NCI-H748 (cell line): ENCODE measurements around the gene CRYBA2.
A peak's percentile ranks its signal among the peaks of the same experiment; 100 is the strongest.

Experiments used
- DNase-seq: peaks from one replicate; lab custom pipeline; 2025; ENCODE audit not compliant: unreplicated experiment; lab: John Stamatoyannopoulos, UW

Gene CRYBA2

DNA sequence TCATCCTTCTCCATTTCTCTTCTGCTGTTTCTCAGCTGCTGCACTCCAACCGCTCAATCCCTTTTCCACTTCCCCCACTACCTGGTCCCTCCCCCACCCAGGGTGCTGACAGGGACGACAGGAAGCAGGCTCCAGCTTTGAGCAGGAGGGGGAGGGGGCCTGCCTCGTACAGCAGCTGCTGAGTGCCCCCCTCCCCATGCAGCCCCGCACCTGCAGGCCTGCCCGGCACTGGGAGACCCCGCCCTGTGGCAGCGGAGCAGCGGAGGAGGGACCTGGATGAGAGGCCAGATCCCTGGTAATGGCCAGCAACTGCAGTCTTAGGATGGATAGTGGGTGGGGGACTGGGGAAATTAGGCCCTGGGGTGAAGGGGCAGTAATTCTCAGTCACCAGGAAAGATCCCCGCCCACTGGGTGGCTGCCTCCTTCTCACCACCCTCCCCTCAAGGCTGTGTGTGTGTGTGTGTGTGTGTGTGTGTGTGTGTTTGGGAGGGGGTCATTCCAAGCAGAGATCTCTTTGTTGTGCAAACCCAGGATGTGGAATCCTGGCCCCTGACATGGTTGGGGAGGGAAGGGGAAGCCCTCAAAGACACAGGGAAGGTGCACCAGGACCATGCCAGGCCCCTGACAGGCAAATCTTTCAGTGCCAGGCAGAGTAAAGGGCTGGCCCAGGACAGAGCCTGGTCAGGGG, 6.8 kb upstream of the CRYBA2 start:
- DNase-seq, result peak; percentile 96

DNA sequence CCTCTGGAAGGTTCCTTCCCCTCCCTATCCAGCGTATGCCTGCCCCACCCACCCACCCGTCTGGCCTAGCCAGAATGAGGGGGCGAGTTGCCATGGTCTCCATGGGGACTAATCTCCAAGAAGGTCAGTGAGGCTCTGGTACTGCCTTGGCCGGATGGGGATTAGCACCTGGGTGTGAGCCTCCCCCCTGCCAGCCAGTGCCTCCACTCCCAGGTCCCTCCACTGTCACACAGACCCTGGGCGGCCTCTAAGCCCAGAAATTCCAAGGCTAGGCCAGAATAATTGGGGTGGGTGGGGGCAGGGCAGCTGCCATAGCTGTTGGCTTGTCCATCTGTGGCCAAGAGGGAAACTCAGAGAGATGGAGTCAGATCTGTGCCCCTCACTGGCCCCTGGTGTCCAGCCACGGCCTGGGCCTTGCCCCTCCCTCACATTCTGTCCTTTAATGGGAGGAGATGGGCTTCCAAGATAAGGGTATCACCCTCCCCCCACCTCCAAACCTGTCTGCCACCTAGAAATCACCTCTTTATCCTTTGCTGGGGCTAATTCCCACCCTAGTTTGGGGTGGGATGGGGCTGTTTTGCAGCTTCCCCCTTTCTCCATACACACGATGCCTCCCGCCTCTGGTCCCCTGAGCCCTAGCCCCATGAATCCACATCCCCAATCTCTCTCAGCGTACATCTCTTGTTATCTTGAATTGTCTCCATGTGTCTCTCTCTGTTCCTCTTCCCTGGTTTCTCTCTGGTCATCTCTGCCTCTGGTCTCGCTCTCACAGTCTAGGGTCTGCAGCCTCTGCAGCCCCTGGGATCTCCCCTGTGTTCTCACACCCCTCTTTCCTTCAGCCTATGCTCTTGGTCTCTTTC, 6.0 kb upstream of the CRYBA2 start:
- peak; percentile 37 for DNase-seq

DNA sequence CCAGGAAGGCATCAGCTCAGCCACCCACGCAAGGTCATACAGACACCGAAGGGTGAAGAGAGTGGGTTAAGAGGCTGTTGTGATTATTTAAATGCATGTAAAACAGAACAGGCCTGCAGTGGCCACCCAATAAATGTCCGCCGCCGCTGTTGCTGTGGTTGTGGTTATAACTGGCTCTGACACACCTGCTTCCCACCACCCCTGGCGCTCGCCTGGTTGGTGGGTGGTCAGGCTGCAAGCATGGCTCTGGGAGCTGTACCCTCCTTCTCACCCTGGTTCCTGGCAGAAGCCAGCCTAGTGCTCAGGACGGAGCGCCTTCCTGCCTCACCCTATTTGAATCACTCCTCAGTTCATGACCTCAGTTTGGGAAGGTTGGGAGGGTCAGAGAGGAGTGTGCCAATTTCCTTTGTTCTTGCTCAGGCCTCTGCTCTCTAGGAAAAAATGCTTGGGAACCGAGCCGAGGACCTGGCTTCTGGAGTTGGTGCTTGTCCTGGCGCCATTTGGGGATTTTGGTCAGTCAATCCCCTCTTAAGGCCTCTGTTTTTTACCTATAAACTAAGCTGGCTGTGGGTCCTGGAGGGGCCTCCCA, 5.3 kb upstream of the CRYBA2 start:
- DNase-seq, result peak; percentile 33

DNA sequence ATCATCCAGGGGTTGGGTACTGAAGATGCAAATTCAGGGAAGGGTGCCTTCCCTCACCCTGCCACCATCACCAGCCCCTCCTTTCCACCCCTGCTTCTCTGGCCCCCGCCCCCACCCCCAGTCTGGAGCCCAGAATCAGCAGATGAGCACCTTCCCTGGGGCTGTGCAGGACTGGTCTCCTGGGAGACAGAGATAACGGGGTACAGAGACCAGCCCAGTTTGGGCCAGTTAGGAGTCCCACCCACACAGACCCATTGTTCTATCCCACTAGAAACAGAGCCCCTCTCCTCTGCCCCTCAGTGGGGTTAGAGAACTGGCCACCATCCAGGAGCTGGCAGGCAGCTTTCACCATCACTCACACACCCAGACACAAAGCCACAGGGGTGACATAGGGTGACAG, 4.5 kb upstream of the CRYBA2 start:
- peak; percentile 46 for DNase-seq

DNA sequence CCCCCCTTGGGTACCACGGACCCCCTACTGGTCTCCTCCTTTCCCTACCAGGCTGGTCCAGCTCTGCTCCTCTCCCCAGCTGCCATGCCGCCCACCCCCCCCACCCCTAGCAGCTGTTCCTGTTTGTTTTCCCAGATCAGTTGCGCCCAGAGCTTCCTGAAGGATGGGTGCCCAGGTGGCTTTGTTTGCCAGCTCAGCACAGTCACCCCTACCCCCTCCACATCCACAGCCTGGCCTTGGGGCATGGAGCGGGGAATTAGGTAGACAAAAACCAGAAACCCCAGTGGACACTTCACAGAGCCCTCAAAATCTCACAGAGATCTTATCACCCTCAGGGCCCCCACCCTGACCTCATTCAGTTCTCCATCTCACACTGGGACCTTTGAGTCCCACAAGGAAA, 3.7 kb upstream of the CRYBA2 start:
- DNase-seq, result peak; percentile 82

DNA sequence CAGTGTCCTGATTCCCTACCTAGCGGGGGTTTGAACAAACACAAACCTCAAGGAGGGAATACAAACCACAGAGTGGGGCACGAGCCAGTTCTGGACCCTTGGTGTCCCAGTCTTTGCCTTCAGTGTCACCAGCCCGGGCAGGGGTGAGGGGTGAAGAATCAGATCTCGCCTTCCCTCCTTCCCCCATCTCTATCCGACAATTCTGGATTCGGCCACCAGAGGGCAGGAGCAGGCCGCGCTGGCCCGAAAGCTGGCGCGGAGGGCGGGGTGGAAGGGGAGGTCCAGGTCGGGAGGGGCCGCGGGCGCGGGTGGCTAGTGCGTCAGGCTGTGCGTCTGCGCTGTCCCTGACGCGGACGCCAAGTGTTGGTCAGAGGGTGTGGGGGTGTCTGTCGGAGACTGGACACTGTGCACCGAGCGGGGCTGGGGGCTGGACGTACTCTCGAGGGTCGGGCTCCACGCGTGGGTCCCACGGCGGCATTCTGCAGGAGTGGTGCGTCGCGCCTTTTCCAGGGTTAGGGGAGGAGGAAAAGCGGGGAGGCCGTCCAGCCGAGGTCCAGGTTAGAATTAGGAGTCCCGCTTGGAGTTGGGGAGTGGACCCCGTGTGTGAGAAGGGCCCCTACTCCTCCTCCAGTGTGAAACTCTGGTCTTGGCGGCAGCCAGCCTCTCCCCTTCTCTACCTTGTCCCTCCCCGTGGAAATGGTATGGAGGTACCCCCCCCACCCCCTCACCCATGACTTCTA, 2.9 kb upstream of the CRYBA2 start:
- peak; percentile 93 for DNase-seq

DNA sequence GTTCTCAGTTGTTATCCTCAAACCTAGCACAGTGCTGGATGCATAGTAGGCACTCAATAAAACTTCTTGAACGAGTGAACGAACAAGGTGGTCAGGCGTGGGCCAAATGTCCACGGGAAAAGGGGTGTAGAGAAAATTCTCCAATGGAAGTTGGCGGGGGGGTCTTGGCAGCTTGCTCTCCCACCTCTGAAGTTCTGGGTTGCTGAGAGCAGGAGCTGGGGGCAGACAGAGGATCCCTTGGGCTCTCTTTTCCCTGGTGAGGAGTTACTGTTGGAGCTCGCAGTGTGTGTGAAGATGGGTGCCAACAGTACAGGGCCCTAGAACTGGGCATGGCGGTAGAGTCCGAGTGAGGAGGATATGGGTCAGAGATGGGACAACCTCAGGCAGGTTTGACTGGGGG, 2.3 kb upstream of the CRYBA2 start:
- DNase-seq, result no peak

DNA sequence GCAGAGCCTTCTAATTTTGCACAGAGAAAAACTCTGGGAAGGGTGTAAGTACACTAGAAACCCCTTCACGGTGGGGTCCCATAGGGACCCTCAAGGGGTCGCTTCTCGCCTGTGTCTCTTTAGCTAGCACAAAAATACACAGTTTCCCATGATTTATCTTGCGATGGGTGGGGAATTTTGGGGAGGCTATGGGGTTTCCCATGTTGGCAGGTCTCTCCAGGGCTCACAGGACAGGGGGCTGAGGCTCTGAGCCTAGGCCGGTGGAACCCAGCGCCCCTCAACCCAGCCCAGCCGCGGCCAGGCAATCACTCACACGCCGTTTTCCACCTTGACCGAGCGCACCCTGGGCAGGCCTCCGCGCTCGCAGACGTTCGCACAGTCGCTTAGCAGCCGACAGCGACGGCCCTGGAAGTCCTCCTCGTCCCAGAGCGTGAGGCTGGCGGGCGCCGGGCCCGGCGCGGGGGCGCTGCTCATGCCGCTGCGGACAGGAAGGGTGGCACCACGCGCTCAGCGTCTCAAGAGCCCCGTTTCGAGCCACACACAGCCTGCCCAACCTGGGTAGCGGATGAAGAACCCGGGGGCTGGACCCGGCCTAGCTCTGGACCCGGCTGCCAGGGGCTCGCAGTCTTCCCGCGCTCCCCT, 398 bp downstream of the CRYBA2 start:
- DNase-seq, result peak; percentile 83

DNA sequence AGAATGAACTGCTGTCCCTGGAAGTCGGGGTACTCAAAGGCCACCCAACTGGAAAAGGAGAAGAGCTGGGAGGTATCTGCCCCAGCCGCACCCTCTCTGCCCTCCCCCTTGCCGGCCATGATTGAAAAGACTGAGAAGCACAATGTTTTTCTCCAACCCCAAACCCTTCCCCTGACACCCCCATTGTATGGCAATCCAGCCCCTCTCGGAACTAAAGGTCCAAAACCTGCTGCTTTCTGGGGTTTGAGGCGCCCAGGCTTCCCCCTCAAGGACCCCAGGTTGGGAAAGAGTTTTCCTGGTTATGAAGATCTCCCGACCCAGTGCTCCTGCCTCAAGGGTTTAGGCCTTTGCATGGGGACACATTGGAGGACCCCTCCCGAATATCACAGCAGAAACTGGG, 1.0 kb downstream of the CRYBA2 start:
- DNase-seq, result no peak

DNA sequence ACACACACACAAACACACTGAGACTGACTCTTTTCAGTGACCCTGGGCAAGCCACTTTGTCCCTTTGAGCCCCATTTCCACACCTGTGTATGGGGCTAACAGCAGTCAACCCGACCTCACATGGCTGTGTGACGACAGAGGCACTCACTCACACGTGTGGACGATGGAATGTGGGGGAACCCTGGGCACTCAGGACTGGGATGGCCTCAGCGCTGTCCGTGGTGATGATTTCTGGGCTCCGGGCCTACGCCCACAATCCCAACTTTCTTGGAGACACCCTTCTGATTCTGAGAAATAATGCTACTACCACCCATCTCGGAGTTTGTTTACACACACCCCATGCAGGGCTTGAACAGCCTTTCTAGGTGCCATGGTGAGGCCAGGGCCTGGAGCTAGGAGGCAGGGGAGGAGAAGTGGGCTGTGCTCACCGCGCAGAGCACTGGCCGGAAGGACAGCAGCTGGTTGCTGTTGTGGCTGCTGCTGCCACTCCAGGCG, 1.5 kb downstream of the CRYBA2 start:
- DNase-seq, result no peak

DNA sequence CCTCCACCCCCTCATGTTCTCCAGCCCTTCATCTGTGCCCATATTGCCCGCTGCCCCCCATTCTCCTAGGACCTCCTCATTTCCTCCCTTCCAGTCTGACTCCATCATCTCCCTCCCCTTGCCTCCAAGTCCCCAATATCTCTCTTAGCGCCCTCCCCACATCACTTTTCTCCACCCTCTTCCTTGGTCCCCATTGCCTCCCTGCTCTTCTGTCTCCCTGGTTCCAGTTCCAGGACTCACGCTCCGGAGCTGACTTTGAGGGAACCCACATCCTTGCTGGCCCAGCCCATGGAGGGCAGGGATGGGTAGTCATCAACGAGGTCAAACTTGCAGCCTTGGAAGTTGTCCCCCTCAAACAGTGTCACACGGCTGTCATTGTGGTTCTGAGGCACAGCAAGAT, 2.6 kb downstream of the CRYBA2 start:
- no peak for DNase-seq

DNA sequence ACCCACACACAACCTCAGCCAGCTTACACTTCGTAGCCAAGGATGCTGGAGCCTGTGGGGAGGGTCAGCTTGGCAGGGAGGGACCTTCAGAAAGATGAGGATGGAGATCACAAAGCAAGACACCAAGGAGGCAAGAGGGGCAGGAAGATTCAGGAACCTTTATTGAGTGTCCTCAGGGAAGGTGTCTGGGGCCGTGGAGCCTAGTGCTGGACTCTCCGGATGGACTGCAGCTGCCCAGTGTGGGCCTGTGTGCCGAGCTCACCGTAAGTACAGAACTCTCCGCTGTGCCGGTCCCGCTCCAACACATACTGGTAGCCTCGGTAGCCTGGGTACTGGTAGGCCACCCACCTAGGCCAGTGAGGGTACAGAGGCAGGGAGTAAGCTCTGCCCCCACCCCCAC, 3.2 kb downstream of the CRYBA2 start:
- no peak for DNase-seq

DNA sequence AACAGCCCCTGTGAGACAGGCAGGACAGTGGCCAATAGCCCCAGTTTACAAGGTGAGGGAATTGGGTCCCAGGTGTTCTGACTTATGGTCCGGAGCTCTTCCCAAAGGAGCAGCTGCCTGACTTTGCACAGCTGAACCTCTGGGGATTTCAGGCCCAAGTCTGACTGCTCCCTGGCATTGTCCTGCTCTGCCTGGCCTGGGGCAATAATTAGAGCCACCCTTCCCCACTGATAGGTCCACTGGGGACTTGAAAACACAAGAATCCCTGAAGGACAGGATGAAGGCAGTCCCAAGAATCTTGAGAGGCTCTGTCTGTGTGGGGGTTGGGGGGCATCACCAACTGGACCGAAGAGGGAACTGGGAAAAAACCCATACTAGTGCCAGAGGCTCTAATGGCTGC, 4.6 kb downstream of the CRYBA2 start:
- no peak for DNase-seq

DNA sequence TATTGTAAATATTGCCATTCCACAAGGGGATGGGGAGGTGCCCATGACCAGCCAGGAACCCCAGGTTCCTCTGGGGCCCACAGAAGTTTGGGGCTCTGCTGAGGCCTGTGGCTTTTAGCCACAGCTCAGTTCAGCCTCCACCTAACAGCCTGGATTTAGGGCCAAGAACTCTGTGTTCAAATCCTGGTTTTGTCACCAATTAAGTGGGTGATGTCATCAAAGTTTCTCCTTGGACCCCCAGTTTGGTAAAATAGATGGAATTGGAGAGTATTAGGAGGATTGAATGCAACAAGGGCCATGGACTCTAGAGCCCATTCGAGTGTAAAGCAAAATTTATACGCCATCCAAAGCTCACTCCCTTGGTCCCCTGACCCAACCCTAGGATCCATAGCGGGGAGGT, 5.1 kb downstream of the CRYBA2 start:
- no peak for DNase-seq

DNA sequence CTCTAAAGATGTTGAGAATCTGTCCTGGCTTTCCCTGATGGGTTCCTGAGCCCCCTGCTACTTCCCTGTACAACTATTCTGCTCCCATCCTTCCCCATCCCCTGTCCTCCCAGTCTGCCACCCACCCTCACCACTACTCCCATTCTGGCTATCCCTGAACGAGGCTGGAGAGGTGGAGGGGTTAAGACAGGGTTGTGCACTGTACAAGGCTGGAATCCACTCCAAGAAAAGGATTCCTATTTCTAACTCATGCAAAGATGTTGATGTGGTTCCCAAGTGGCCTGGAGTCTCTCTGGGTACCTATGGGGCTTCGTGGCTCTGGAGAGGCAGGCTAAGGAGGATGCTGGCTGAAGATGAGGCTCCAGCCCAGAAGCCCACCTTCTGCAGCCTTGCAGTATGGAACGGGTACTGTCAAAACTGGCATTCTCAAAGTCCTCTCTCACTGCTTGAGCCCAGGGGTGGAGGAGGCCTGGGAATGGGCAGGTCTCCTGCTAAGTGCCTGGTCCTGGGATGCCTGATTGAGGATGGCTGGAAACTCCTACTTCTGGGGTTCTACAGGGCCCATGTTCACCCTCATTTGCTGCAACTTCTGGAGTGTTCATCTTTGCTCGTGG, 7.0 kb downstream of the CRYBA2 start:
- no peak for DNase-seq

DNA sequence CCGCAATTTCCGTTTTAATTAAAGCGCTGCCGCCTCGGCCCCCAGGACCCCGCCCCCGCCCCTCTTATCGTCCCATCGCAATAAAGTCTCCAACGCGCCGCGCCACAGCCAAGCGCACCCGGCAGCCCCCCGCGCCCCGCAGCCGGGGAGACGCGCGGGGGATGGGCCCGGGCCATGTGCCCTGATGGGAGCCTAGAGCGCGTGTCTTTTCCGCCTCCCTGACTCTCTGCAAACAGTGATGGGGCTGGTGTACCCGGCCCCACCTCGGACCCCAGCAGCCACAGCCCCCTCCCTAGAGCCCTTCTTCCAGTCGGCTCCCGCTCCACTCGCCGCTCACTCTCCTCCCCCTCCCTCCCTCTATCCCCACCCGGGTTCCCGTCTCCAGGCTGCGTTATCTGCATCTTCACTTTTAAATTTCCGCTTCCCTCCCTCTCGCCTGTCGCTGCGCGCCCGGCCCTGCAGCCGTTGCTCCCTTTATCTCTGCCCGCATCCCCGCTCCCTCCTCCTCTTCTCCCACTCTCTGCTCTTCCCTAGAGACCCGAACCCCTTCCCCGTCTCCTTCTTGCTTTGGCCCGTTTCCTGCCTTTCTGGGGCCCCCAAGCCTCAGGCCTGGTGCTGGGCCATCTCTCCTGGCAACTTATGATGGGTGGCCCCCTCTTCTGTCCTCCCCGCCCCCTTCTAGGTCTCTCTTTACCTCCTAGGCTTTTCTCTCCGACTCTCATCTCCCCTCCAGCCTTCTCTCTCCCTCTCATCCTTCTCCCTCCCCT, 7.7 kb downstream of the CRYBA2 start:
- peak; percentile 29 for DNase-seq

DNA sequence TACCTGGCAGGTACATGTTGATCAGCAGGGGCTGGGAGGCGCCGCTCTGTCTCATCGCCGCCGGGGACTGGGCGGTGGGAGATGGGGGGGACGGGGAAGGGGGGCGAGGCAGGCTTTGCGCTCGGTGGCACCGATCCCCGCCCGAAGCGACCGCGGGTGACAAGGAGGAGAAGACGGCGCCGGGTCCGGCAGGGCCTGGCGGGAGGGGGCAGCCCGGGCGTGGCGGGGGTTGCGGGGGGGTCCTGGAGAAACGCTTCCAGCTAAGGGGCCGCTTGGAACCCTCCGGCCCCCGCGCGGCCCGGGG, 8.2 kb downstream of the CRYBA2 start, which contains the start of gene FEV:
Gene FEV, minus strand, starts transcription at position 164 of the 304 bp plus-strand sequence. Its CDS starts 109 bp downstream, at position 55.
- peak; percentile 68 for DNase-seq

DNA sequence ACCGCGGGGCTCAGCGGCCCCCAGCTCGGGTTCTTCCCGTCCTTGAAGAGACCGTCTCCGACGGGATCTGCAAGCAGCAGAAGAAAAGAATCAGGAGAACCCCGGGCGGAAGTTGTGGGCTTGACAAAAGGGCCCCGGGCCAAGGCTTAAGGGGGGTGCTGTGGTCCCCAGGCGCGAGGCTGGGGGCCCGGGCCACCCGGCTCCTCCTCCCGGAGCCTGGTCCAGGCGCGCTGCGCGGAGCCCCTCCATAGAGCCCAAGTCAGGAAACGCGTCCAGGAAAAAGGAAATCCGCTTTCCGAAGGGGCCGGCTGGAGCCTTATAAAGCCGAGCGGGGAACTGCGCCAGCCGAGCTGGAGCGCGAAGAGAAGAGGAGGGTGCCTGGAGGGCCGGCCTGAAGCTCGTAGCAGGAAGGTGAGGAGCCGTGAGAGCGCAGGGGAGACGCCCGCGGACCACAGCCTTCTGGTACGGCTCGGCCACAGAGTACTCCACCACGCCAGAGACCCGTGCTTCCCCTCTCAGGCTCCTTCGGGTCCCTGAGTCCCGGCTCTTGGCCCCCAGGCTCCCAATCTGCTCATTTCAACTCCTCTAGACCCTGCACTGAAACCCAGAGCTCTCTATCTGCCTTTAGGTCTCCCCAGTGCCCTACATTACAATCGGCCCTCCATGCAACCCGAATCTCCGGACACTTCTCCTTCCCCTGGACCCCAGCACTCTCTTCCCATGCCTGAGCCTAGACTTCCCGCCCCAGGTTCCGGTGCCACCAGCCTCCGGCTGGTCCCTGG, 8.8 kb downstream of the CRYBA2 start:
- peak; percentile 61 for DNase-seq

DNA sequence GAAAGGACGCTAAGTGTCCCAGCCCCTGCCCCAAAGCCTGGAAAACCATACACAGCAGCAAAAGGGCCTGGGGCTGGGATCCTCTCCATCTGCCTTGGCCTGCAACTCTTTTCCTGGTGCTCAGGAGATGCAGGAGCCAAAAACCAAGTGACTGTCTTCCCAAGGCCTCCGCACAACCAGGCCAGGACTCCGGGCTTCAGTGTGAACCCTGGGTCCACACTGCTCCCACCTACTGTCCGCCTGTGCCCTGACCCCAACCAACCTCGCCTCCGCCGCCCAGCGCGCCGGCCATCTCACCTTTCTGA, 9.3 kb downstream of the CRYBA2 start:
- no peak for DNase-seq
